GM12878 (cell line): ENCODE measurements around the gene TEX9. TPM values are rescaled to one million over a fixed set of nuclear protein-coding genes. Genes with fewer than 3 reads are reported as not detected.

Source experiments
- ATF7 ChIP-seq: fragments of 450-650 bp; IDR thresholded peaks from 2 replicates; pipeline ENCODE4 v1.6.1; 2016; ENCODE audit warnings: low read depth, mild to moderate bottlenecking
- BACH1 ChIP-seq: fragments of 450-650 bp; IDR thresholded peaks from 2 replicates; pipeline ENCODE4 v1.6.1; 2017; ENCODE audit warnings: mild to moderate bottlenecking, borderline replicate concordance
- CHD1 ChIP-seq: IDR thresholded peaks from 2 replicates; pipeline ENCODE4 v1.6.1; 2012; ENCODE audit warnings: low read depth, low read length, improper control_type of control experiment
- CHD4 ChIP-seq: fragments of 200-600 bp; sonication (generic); IDR thresholded peaks from 2 replicates; pipeline ENCODE4 v1.6.1; 2016; ENCODE audit warnings: mild to moderate bottlenecking
- E4F1 ChIP-seq: fragments of 450-650 bp; IDR thresholded peaks from 2 replicates; pipeline ENCODE4 v1.6.1; 2018; ENCODE audit warnings: borderline replicate concordance, mild to moderate bottlenecking; ENCODE audit not compliant: partially characterized antibody
- EZH2 ChIP-seq: IDR thresholded peaks from 2 replicates; pipeline ENCODE4 v1.6.1; 2012; ENCODE audit warnings: low read depth, mild to moderate bottlenecking, control low read depth, inconsistent platforms, low read length, borderline replicate concordance; ENCODE audit not compliant: control insufficient read depth
- FOS ChIP-seq: IDR thresholded peaks from 3 replicates; pipeline ENCODE4 v1.6.1; 2011; ENCODE audit warnings: borderline replicate concordance; ENCODE audit not compliant: insufficient read length; ENCODE audit errors: extremely low read depth
- JUNB ChIP-seq: IDR thresholded peaks from 2 replicates; pipeline ENCODE4 v1.6.1; 2016; ENCODE audit warnings: antibody characterized with exemption, mild to moderate bottlenecking
- MAX ChIP-seq: IDR thresholded peaks from 2 replicates; pipeline ENCODE4 v1.6.1; 2012; ENCODE audit warnings: low read depth, low read length, improper control_type of control experiment
- MTA2 ChIP-seq: fragments of 450-650 bp; IDR thresholded peaks from 2 replicates; pipeline ENCODE4 v1.6.1; 2016; ENCODE audit warnings: low read depth, mild to moderate bottlenecking, moderate library complexity
- MTA3 ChIP-seq: IDR thresholded peaks from 2 replicates; pipeline ENCODE4 v1.6.1; 2012; ENCODE audit warnings: low read length, inconsistent platforms, borderline replicate concordance
- NRF1 ChIP-seq: conservative IDR thresholded peaks from 2 replicates; pipeline ENCODE4 v1.6.1; 2011; ENCODE audit warnings: mild to moderate bottlenecking, low read depth, low read length, improper control_type of control experiment
- PKNOX1 ChIP-seq: fragments of 450-650 bp; IDR thresholded peaks from 2 replicates; pipeline ENCODE4 v1.6.1; 2016; ENCODE audit warnings: mild to moderate bottlenecking
- POLR2AphosphoS2 ChIP-seq: IDR thresholded peaks from 2 replicates; pipeline ENCODE4 v1.6.1; 2011; ENCODE audit warnings: low read depth, mild to moderate bottlenecking, low read length, improper control_type of control experiment, moderate library complexity
- RUNX3 ChIP-seq: IDR thresholded peaks from 2 replicates; pipeline ENCODE4 v1.6.1; 2012; ENCODE audit warnings: low read length, inconsistent platforms
- SIX5 ChIP-seq: IDR thresholded peaks from 2 replicates; pipeline ENCODE4 v1.6.1; 2011; ENCODE audit warnings: mild to moderate bottlenecking, low read depth, low read length, moderate library complexity; ENCODE audit not compliant: severe bottlenecking
- SREBF1 ChIP-seq: IDR thresholded peaks from 2 replicates; pipeline ENCODE4 v1.6.1; 2012; ENCODE audit warnings: mild to moderate bottlenecking, low read length
- SUPT20H ChIP-seq: IDR thresholded peaks from 2 replicates; pipeline ENCODE4 v1.6.1; 2011; ENCODE audit warnings: low read depth, mild to moderate bottlenecking, low read length, moderate library complexity, borderline replicate concordance; ENCODE audit not compliant: control insufficient read depth
- TARDBP ChIP-seq: IDR thresholded peaks from 2 replicates; pipeline ENCODE4 v1.6.1; 2016; ENCODE audit warnings: borderline replicate concordance
- TBL1XR1 ChIP-seq: IDR thresholded peaks from 2 replicates; pipeline ENCODE4 v1.6.1; 2012; ENCODE audit warnings: low read depth, low read length, improper control_type of control experiment
- TCF12 ChIP-seq: IDR thresholded peaks from 2 replicates; pipeline ENCODE4 v1.6.1; 2011; ENCODE audit warnings: low read depth, mild to moderate bottlenecking, low read length
- TCF7 ChIP-seq: IDR thresholded peaks from 2 replicates; pipeline ENCODE4 v1.6.1; 2014; ENCODE audit warnings: antibody characterized with exemption, borderline replicate concordance
- ZBED1 ChIP-seq: IDR thresholded peaks from 2 replicates; pipeline ENCODE4 v1.6.1; 2016; ENCODE audit warnings: borderline replicate concordance
- ZBTB4 ChIP-seq: fragments of 450-650 bp; formaldehyde crosslinking; IDR thresholded peaks from 2 replicates; pipeline ENCODE4 v1.4.0; 2022; ENCODE audit warnings: mild to moderate bottlenecking, moderate library complexity
- ZNF24 ChIP-seq: fragments of 450-650 bp; IDR thresholded peaks from 2 replicates; pipeline ENCODE4 v1.6.1; 2017; ENCODE audit warnings: antibody characterized with exemption, mild to moderate bottlenecking
- ZNF622 ChIP-seq: fragments of 450-650 bp; IDR thresholded peaks from 2 replicates; pipeline ENCODE4 v1.6.1; 2017; ENCODE audit warnings: mild to moderate bottlenecking, inconsistent platforms
- polyA plus RNA-seq, 11 experiments: library from polyadenylated mRNA; depleted of rRNA in 4 of 11; unstranded in 6 of 11; stranded (reverse) in 5 of 11; fragments of >200 nt; fragmentation: Nextera tagmentation in 4 of 11; fragmentation: Illumina TruSeq in 1 of 11; extraction: Ambion mirVana in 4 of 11; extraction: Trizol in 1 of 11; gene quantifications; 1 replicate in 1 of 11; 2 replicates in 10 of 11; pipeline versions ENCODE4 v1.2.1 to v1.2.3, GENCODE V29; 2011 to 2016; ENCODE audit warnings: inconsistent platforms in 2 of 11, missing spikeins in 2 of 11, low read depth in 1 of 11
- total RNA-seq, 4 experiments: library from RNA; depleted of rRNA in 3 of 4; stranded (reverse); fragments of >200 nt in 3 of 4; fragmentation: Illumina TruSeq in 1 of 4; extraction: Trizol in 1 of 4; gene quantifications; 2 replicates each; pipeline versions ENCODE4 v1.2.1 to v1.2.3, GENCODE V29; 2013 to 2021

Gene TEX9
- total and polyA plus RNA-seq, 10 of the 15 experiments (the other 5 are each of a cell fraction or from before 2014, with no cell fraction given): 9.0 to 155 (median 70.0) TPM

- TF ChIP-seq TCF12: peak; percentile 91
- no peak for TF ChIP-seq TCF7
- no peak for TF ChIP-seq SREBF1
- no peak for TF ChIP-seq EZH2
- TF ChIP-seq ZNF622: no peak
- TF ChIP-seq TARDBP: no peak
- TF ChIP-seq E4F1: no peak
- no peak for TF ChIP-seq ZBED1
- no peak for TF ChIP-seq CHD4
- TF ChIP-seq BACH1: no peak
- peak; percentile 30; the same call in 1 of the 2 replicates for TF ChIP-seq NRF1
- TF ChIP-seq PKNOX1: no peak
- TF ChIP-seq RUNX3: peak; percentile 57
- TF ChIP-seq TBL1XR1: no peak; the same call in 1 of the 2 replicates
- TF ChIP-seq POLR2AphosphoS2: no peak
- no peak for TF ChIP-seq ZBTB4 (CRISPR knock-in tag)
- TF ChIP-seq FOS: peak; percentile 62
- TF ChIP-seq ZNF24: no peak
- peak; percentile 66; the same call in 1 of the 2 replicates for TF ChIP-seq MAX
- TF ChIP-seq CHD1: no peak
- TF ChIP-seq SUPT20H: no peak
- no peak for TF ChIP-seq SIX5
- TF ChIP-seq JUNB: no peak
- no peak for TF ChIP-seq MTA3
- TF ChIP-seq ATF7: no peak
- 0 out of 2 replicates have a peak, but pooled peaks have one; percentile 9 for TF ChIP-seq MTA2
Observed at GRCh38 chr15:56464893-56465520, 99.8 kb downstream of the TEX9 start, which contains the start of gene MNS1 (continued).
